ENCODE measurements around the gene PCSK5. TPM values are rescaled to one million over a fixed set of nuclear protein-coding genes. Genes with fewer than 3 reads are reported as not detected.

Gene PCSK5
- total and polyA plus RNA-seq, 12 donors, result 2.2 to 31.8 (median 8.4) TPM

GRCh38 chr9:75990156-75990555 lies 99.7 kb downstream of the PCSK5 start:
- 87 to 91% (median 89%) methylated on average over 5 of the region's 5 CpGs for WGBS, 4 donors
- intact Hi-C loops (cut with DNase I), result loop anchor here in 1 of 2 donors (10.0 kb wide), 1 partner anchor 45 kb away; no protein-coding TSS in a partner anchor
- no peak for DNase-seq
- H3K36me3 ChIP-seq (replicated peaks in 1 of 2), result no peaks in the 10 kb centered on the region
- TF ChIP-seq POLR2A (IDR thresholded peaks at IDR 0.05) (no peak), CTCF (IDR thresholded peaks at IDR 0.05) (no peak)
- no peaks in the 10 kb centered on the region for H3K4me1 ChIP-seq (replicated peaks in 1 of 2)
- H3K9me3 ChIP-seq (replicated peaks in 1 of 3), result no peaks in the 10 kb centered on the region
- no peak overlapping the region for H3K4me3 ChIP-seq
- no peaks in the 10 kb centered on the region for H3K27me3 ChIP-seq
- no peak overlapping the region for H3K27ac ChIP-seq

- no peak for DNase-seq
- Histone ChIP-seq H3K36me3 (replicated peaks in 1 of 2) (no peaks in the 10 kb centered on the region), H3K27ac (no peak overlapping the region), H3K9me3 (replicated peaks in 1 of 3) (no peaks in the 10 kb centered on the region), H3K27me3 (no peaks in the 10 kb centered on the region), H3K4me1 (replicated peaks in 1 of 2) (no peaks in the 10 kb centered on the region), H3K4me3 (no peak overlapping the region)
- intact Hi-C loops (cut with DNase I), result loop anchor here in 1 of 2 donors (10.0 kb wide), 1 partner anchor 46 kb away; no protein-coding TSS in a partner anchor
- TF ChIP-seq CTCF (IDR thresholded peaks at IDR 0.05) (no peak), POLR2A (IDR thresholded peaks at IDR 0.05) (no peak)
- 84 to 93% (median 90%) methylated on average over 6 of the region's 6 CpGs for WGBS, 4 donors
Measured at GRCh38 chr9:75990576-75991304, 100.3 kb downstream of the PCSK5 start.

- DNase-seq, result no peak
- intact Hi-C loops (cut with DNase I), result loop anchor here in 1 of 2 donors (10.0 kb wide), 1 partner anchor 48 kb away; no protein-coding TSS in a partner anchor
- Histone ChIP-seq H3K4me3 (no peak overlapping the region), H3K27ac (no peak overlapping the region), H3K9me3 (replicated peaks in 1 of 3) (no peaks in the 10 kb centered on the region), H3K36me3 (replicated peaks in 1 of 2) (no peaks in the 10 kb centered on the region), H3K27me3 (no peaks in the 10 kb centered on the region), H3K4me1 (replicated peaks in 1 of 2) (peaks cover 0 to 7% of the 10 kb centered on the region in 2 donors)
- 89 to 94% (median 92%) methylated on average over 8 of the region's 8 CpGs for WGBS, 4 donors
- TF ChIP-seq CTCF (IDR thresholded peaks at IDR 0.05) (no peak), POLR2A (IDR thresholded peaks at IDR 0.05) (no peak)
Measured at GRCh38 chr9:75992482-75993206, 102.2 kb downstream of the PCSK5 start.

GRCh38 chr9:75993434-75993833 lies 103.0 kb downstream of the PCSK5 start:
- WGBS, 4 donors, result 84 to 87% (median 86%) methylated on average over 3 of the region's 3 CpGs
- Histone ChIP-seq H3K9me3 (replicated peaks in 1 of 3) (no peaks in the 10 kb centered on the region), H3K27ac (no peak overlapping the region), H3K4me1 (replicated peaks in 1 of 2) (peaks cover 0 to 7% of the 10 kb centered on the region in 2 donors), H3K36me3 (replicated peaks in 1 of 2) (no peaks in the 10 kb centered on the region), H3K27me3 (no peaks in the 10 kb centered on the region), H3K4me3 (no peak overlapping the region)
- intact Hi-C loops (cut with DNase I), result loop anchor here in 1 of 2 donors (10.0 kb wide), 1 partner anchor 49 kb away; no protein-coding TSS in a partner anchor
- TF ChIP-seq CTCF (IDR thresholded peaks at IDR 0.05), result no peak
- no peak for TF ChIP-seq POLR2A (IDR thresholded peaks at IDR 0.05)
- DNase-seq, result no peak

Data from adrenal gland (tissue), 12 donors.